Thyroid gland (tissue), 4 donors: ENCODE measurements around the gene C9orf78. TPM values are rescaled to one million over a fixed set of nuclear protein-coding genes. Genes with fewer than 3 reads are reported as not detected.

ENCODE experiments used
- DNase-seq, 2 donors: peaks; one replicate each; pipeline ENCODE4 v3.0.0-alpha.2; 2019
- H3K27ac ChIP-seq, 3 donors: fragments of 200-600 bp; sonication (generic); 1 replicate in 2 of 3; 2 replicates in 1 of 3; pipeline ENCODE4 v1.5.1; 2016 to 2019; ENCODE audit warnings: mild to moderate bottlenecking in 1 of 3, moderate library complexity in 1 of 3
- H3K27me3 ChIP-seq: fragments of 200-600 bp; sonication (generic); one replicate; pipeline ENCODE4 v1.5.1; 2019
- H3K36me3 ChIP-seq, 2 donors: fragments of 200-600 bp; sonication (generic); one replicate each; pipeline ENCODE4 v1.5.1; 2016 to 2019
- H3K4me1 ChIP-seq, 2 donors: fragments of 200-600 bp; sonication (generic); one replicate each; pipeline ENCODE4 v1.5.1; 2017 to 2019
- H3K4me3 ChIP-seq, 3 donors: fragments of 200-600 bp; sonication (generic); replicated peaks in 1 of 3; 1 replicate in 2 of 3; 2 replicates in 1 of 3; pipeline ENCODE4 v1.5.1; 2016; ENCODE audit warnings: mild to moderate bottlenecking in 1 of 3
- H3K9me3 ChIP-seq: fragments of 200-600 bp; sonication (generic); one replicate; pipeline ENCODE4 v1.5.1; 2017
- POLR2A ChIP-seq, 2 donors: fragments of 450-650 bp; IDR thresholded peaks; one replicate each; pipeline ENCODE4 v1.6.1; 2017; ENCODE audit warnings: antibody characterized with exemption in 2 of 2, mild to moderate bottlenecking in 2 of 2, moderate library complexity in 1 of 2
- WGBS, 2 donors: methylation state at CpG; one replicate each; pipeline ENCODE4 v1.1.5; 2017; 5-methylcytosine and 5-hydroxymethylcytosine counted together
- intact Hi-C: fragments of 100-400 bp; cut with DNase I; formaldehyde crosslinking; loops from one replicate; pipeline ENCODE4 v1.15.1; 2023
- total RNA-seq, 4 donors: library from RNA; depleted of rRNA; stranded (reverse); fragments of >200 nt; gene quantifications; one replicate each; pipeline ENCODE4 v1.2.3, GENCODE V29; 2016
- TF ChIP-seq, protein P1 (sequence below), 6 experiments: fragments of 200-600 bp in 3 of 6; fragments of 450-650 bp in 3 of 6; sonication (generic) in 3 of 6; IDR thresholded peaks; one replicate each; pipeline ENCODE4 v1.5.1; 2016 to 2019; ENCODE audit warnings: antibody characterized with exemption in 6 of 6, mild to moderate bottlenecking in 2 of 6, inconsistent platforms in 1 of 6, moderate library complexity in 1 of 6

Gene C9orf78
- total RNA-seq, 4 donors from 2014 or later, result 59.4 to 89.2 (median 81.4) TPM

DNA sequence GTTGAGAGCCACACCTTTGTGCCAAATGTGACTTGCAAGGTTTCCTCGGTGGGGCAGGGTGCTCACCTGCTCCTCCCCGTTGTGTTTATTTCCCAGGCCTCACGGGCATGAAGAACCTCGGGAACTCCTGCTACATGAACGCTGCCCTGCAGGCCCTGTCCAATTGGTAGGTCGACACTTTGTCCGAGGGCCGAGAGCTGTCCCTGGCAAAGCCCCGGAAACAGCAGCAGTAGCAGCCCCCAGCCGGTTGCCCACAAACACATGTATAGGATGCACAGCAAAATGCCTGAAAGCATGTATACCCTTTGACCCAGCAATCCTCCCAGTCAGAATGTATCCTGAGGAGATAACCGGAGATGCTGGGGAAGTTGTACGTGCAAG lies 26.4 kb upstream of the C9orf78 start:
- 84 to 86% methylated on average over 12 of the region's 12 CpGs for WGBS, 2 donors
- H3K9me3 ChIP-seq, result no peaks in the 10 kb centered on the region
- peaks cover 41 to 48% of the 10 kb centered on the region in 2 donors for H3K36me3 ChIP-seq

GRCh38 chr9:129860653-129861446 lies 25.8 kb upstream of the C9orf78 start:
- DNase-seq, result no peak

More for the DNA sequence above, 26.4 kb upstream of the C9orf78 start:
- no peak overlapping the region for H3K27ac ChIP-seq
- TF ChIP-seq, protein P1, sequence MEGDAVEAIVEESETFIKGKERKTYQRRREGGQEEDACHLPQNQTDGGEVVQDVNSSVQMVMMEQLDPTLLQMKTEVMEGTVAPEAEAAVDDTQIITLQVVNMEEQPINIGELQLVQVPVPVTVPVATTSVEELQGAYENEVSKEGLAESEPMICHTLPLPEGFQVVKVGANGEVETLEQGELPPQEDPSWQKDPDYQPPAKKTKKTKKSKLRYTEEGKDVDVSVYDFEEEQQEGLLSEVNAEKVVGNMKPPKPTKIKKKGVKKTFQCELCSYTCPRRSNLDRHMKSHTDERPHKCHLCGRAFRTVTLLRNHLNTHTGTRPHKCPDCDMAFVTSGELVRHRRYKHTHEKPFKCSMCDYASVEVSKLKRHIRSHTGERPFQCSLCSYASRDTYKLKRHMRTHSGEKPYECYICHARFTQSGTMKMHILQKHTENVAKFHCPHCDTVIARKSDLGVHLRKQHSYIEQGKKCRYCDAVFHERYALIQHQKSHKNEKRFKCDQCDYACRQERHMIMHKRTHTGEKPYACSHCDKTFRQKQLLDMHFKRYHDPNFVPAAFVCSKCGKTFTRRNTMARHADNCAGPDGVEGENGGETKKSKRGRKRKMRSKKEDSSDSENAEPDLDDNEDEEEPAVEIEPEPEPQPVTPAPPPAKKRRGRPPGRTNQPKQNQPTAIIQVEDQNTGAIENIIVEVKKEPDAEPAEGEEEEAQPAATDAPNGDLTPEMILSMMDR (IDR thresholded peaks at IDR 0.05), result no peak
- TF ChIP-seq POLR2A (IDR thresholded peaks at IDR 0.05), result no peak
- DNase-seq, result no peak
- no peaks in the 10 kb centered on the region for H3K27me3 ChIP-seq
- H3K4me1 ChIP-seq, result no peaks in the 10 kb centered on the region
- H3K4me3 ChIP-seq, result no peak overlapping the region
- intact Hi-C loops, result no loop called here

DNA sequence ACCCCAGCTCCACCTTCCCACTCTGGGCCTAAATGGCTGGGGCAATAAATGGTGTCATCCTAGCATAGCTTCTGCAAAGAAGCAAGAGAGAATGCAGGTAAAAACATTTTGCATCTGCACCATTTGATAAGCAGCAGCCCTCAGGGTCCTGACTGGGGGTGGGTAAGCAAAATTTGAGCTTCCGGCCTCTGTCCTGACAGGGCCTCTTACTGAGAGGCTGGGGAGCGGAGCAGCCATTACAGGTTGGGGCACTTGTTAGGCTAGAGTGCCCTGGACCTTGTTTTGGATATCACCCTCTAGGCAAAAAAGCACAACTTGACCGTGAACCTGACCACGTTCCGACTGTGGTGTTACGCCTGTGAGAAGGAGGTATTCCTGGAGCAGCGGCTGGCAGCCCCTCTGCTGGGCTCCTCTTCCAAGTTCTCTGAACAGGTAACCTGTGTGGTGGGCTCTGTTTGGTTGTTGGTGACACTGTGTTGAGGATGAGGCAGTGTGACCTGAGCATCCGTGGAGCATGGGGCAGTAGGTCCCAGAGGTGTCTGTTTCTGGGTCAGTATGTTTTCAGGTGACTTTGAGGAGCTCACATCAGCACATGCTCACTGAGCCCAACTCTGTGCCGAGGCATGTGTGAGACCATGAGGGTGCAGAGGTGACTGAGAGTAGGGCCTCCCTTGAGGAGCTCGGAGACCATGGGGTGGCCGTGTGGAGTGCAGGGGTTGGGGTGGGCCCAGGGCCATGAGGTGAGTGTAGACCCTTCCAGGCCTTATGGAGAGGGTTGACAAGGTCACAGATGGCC lies 23.3 kb upstream of the C9orf78 start:
- Histone ChIP-seq H3K4me1 (peaks cover 0 to 3% of the 10 kb centered on the region in 2 donors), H3K36me3 (peaks cover 41 to 45% of the 10 kb centered on the region in 2 donors), H3K4me3 (no peak overlapping the region), H3K27ac (no peak overlapping the region), H3K9me3 (no peaks in the 10 kb centered on the region), H3K27me3 (no peaks in the 10 kb centered on the region)
- no peak for DNase-seq
- 84 to 93% methylated on average over 9 to 11 of the region's 11 CpGs for WGBS, 2 donors
- intact Hi-C loops, result no loop called here
- TF ChIP-seq POLR2A (IDR thresholded peaks at IDR 0.05), result no peak
- TF ChIP-seq, protein P1 (IDR thresholded peaks at IDR 0.05), result no peak

More at GRCh38 chr9:129860653-129861446, 25.8 kb upstream of the C9orf78 start:
- TF ChIP-seq, protein P1 (IDR thresholded peaks at IDR 0.05), result no peak
- no peak for TF ChIP-seq POLR2A (IDR thresholded peaks at IDR 0.05)
- 79% methylated on average over 11 of the region's 11 CpGs for WGBS, 2 donors
- Histone ChIP-seq H3K36me3 (peaks cover 47 to 48% of the 10 kb centered on the region in 2 donors), H3K9me3 (no peaks in the 10 kb centered on the region), H3K27ac (no peak overlapping the region), H3K27me3 (no peaks in the 10 kb centered on the region), H3K4me1 (no peaks in the 10 kb centered on the region), H3K4me3 (no peak overlapping the region)
- intact Hi-C loops, result no loop called here

GRCh38 chr9:129857207-129857606 lies 22.1 kb upstream of the C9orf78 start:
- H3K9me3 ChIP-seq, result no peaks in the 10 kb centered on the region
- H3K4me3 ChIP-seq, result no peak overlapping the region
- peaks cover 46 to 52% of the 10 kb centered on the region in 2 donors for H3K36me3 ChIP-seq
- peaks cover 9 to 14% of the 10 kb centered on the region in 2 donors for H3K4me1 ChIP-seq
- intact Hi-C loops, result no loop called here
- H3K27me3 ChIP-seq, result no peaks in the 10 kb centered on the region
- no peak overlapping the region for H3K27ac ChIP-seq
- WGBS, 2 donors, result 93% methylated on average over 6 to 7 of the region's 7 CpGs
- TF ChIP-seq, protein P1 (IDR thresholded peaks at IDR 0.05), result no peak
- no peak for TF ChIP-seq POLR2A (IDR thresholded peaks at IDR 0.05)
- DNase-seq, result no peak
